HG03460 (cell line): ENCODE results near the gene MOB1B.

ENCODE experiments used
- ATAC-seq: cut with Tn5 transposase; IDR thresholded peaks from one replicate; pipeline ENCODE4 v1.9.1; 2021; ENCODE audit not compliant: unreplicated experiment

MOB1B gene

GRCh38 chr4:70914000-70914399 is 11.8 kb downstream of the MOB1B start:
- no peak for ATAC-seq

GRCh38 chr4:70914631-70915030 is 12.5 kb downstream of the MOB1B start:
- ATAC-seq, result no peak

- ATAC-seq, result no peak
Observed at GRCh38 chr4:70915036-70915815, 13.1 kb downstream of the MOB1B start.

GRCh38 chr4:70915874-70916559 is 13.8 kb downstream of the MOB1B start:
- no peak for ATAC-seq

- no peak for ATAC-seq
Observed at GRCh38 chr4:70920592-70920991, 18.4 kb downstream of the MOB1B start.

- no peak for ATAC-seq
Observed at GRCh38 chr4:70925418-70925817, 23.2 kb downstream of the MOB1B start.

- ATAC-seq, result peak; percentile 87
Observed at GRCh38 chr4:70925899-70926635, 23.9 kb downstream of the MOB1B start.

GRCh38 chr4:70927502-70928137 is 25.5 kb downstream of the MOB1B start:
- peak; percentile 30 for ATAC-seq

- ATAC-seq, result no peak
Observed at GRCh38 chr4:70930530-70931256, 28.5 kb downstream of the MOB1B start.

GRCh38 chr4:70931347-70931746 is 29.2 kb downstream of the MOB1B start:
- ATAC-seq, result no peak

GRCh38 chr4:70932984-70933383 is 30.8 kb downstream of the MOB1B start:
- no peak for ATAC-seq

GRCh38 chr4:70935038-70935695 is 33.0 kb downstream of the MOB1B start:
- no peak for ATAC-seq

- ATAC-seq, result no peak
Observed at GRCh38 chr4:70936200-70936787, 34.1 kb downstream of the MOB1B start.

GRCh38 chr4:70938086-70938485 is 35.9 kb downstream of the MOB1B start:
- ATAC-seq, result no peak

- no peak for ATAC-seq
Observed at GRCh38 chr4:70940134-70940533, 38.0 kb downstream of the MOB1B start.

GRCh38 chr4:70943114-70943513 is 40.9 kb downstream of the MOB1B start:
- ATAC-seq, result peak; percentile 55

- ATAC-seq, result peak; percentile 43
Observed at GRCh38 chr4:70945046-70945445, 42.9 kb downstream of the MOB1B start.

- ATAC-seq, result no peak
Observed at GRCh38 chr4:70945452-70946055, 43.4 kb downstream of the MOB1B start.

- no peak for ATAC-seq
Observed at GRCh38 chr4:70946939-70947338, 44.8 kb downstream of the MOB1B start.
